WERI-Rb-1 (cell line): ENCODE data around the gene NCOR2.

Source experiments
- DNase-seq: peaks from one replicate; pipeline ENCODE4 v3.0.0-alpha.2; 2020
- H3K27ac ChIP-seq: fragments of 250-450 bp; sonication (Bioruptor Pico); 2 replicates; pipeline ENCODE4 v1.5.1; 2020; ENCODE audit warnings: mild to moderate bottlenecking, moderate library complexity
- H3K27me3 ChIP-seq: fragments of 250-450 bp; sonication (Bioruptor Pico); 2 replicates; pipeline ENCODE4 v1.5.1; 2021; ENCODE audit warnings: mild to moderate bottlenecking, low read depth, moderate library complexity; ENCODE audit not compliant: insufficient read depth, severe bottlenecking
- H3K36me3 ChIP-seq: fragments of 250-450 bp; sonication (Bioruptor Pico); 2 replicates; pipeline ENCODE4 v1.5.1; 2020; ENCODE audit warnings: mild to moderate bottlenecking, moderate library complexity
- H3K4me3 ChIP-seq: 2 replicates; pipeline ENCODE4 v1.5.1; 2011; ENCODE audit warnings: low read depth, mild to moderate bottlenecking, control low read depth, low read length
- H3K9me3 ChIP-seq: fragments of 250-450 bp; sonication (Bioruptor Pico); 2 replicates; pipeline ENCODE4 v1.5.1; 2021; ENCODE audit warnings: mild to moderate bottlenecking, moderate library complexity; ENCODE audit not compliant: severe bottlenecking
- TF ChIP-seq, protein P1 (sequence below): IDR thresholded peaks from 2 replicates; pipeline ENCODE4 v1.5.1; 2011; ENCODE audit warnings: low read depth, mild to moderate bottlenecking, control low read depth, inconsistent platforms, low read length

The NCOR2 gene

DNA sequence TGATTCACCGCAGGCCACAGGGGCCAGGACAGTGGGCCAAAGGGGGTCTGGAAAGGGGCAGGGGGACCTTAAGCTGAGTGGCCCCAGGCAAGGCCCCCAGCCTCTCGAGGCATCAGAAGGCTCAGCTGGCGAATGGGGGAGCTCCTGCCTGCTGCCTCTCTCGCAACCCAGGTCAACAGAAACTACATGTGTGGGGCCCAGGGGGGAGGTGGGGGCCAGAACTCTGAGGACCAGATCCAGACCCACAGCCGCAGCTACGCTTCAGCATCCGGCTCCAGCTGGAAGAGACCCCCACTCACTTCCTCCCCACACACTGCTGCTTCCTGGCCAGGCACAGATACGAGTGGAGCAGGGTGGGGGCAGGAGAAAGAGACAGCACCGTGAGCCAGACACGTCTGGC lies 46.5 kb downstream of the NCOR2 start:
- Histone ChIP-seq H3K9me3 (no peaks in the 10 kb centered on the region), H3K36me3 (peaks cover 33% of the 10 kb centered on the region), H3K27ac (peak overlapping the region; percentile 3), H3K27me3 (no peaks in the 10 kb centered on the region), H3K4me3 (no peak overlapping the region)
- TF ChIP-seq, protein P1, sequence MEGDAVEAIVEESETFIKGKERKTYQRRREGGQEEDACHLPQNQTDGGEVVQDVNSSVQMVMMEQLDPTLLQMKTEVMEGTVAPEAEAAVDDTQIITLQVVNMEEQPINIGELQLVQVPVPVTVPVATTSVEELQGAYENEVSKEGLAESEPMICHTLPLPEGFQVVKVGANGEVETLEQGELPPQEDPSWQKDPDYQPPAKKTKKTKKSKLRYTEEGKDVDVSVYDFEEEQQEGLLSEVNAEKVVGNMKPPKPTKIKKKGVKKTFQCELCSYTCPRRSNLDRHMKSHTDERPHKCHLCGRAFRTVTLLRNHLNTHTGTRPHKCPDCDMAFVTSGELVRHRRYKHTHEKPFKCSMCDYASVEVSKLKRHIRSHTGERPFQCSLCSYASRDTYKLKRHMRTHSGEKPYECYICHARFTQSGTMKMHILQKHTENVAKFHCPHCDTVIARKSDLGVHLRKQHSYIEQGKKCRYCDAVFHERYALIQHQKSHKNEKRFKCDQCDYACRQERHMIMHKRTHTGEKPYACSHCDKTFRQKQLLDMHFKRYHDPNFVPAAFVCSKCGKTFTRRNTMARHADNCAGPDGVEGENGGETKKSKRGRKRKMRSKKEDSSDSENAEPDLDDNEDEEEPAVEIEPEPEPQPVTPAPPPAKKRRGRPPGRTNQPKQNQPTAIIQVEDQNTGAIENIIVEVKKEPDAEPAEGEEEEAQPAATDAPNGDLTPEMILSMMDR = no peak
- no peak for DNase-seq

DNA sequence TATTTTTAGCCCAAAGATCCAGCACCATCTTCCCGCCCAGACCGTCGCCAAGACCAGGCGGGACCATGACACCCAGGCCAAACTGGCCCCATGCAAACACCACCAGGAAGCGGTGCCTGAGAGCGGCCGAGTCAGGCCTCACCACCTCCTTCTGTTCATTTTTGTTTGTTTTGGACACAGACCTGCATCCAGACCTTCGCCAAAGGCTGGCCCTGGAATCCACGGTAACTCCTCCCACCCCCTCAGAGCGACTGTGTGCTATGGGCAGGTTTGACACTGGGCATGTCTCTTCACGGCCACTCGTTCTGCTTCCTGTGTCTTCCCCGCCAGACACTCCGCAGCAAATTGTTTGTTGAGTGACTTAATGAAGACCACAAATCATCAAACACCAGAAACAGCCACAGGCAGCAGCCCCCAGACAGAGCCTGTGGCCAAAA lies 47.1 kb downstream of the NCOR2 start:
- TF ChIP-seq, protein P1 = no peak
- Histone ChIP-seq H3K9me3 (no peaks in the 10 kb centered on the region), H3K27ac (no peak overlapping the region; the same call in none of the 2 replicates), H3K4me3 (no peak overlapping the region), H3K36me3 (peaks cover 35% of the 10 kb centered on the region), H3K27me3 (no peaks in the 10 kb centered on the region)
- no peak for DNase-seq

DNA sequence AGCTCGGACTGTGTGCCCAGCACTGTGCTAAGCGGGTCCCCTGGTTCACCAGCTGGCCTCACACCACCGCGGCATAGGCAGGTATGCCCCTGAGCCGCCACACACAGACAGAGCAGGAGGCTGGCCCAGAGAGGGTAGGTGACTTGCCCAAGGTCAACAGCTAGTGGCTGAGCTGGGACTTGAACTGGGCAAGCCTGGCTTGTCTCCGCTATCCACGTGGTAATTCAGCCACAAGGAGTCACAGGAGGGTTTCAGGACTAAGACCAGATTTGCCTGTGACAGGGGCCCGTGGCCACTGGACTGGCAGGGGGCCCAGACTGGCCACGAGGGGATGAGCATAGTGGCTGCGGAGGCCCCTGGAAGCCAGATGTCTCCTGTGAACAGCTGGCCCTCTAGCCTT lies 47.7 kb downstream of the NCOR2 start:
- Histone ChIP-seq H3K9me3 (no peaks in the 10 kb centered on the region), H3K4me3 (no peak overlapping the region), H3K36me3 (peaks cover 39% of the 10 kb centered on the region), H3K27ac (peak overlapping the region; percentile 95), H3K27me3 (no peaks in the 10 kb centered on the region)
- no peak for DNase-seq
- TF ChIP-seq, protein P1 = no peak

DNA sequence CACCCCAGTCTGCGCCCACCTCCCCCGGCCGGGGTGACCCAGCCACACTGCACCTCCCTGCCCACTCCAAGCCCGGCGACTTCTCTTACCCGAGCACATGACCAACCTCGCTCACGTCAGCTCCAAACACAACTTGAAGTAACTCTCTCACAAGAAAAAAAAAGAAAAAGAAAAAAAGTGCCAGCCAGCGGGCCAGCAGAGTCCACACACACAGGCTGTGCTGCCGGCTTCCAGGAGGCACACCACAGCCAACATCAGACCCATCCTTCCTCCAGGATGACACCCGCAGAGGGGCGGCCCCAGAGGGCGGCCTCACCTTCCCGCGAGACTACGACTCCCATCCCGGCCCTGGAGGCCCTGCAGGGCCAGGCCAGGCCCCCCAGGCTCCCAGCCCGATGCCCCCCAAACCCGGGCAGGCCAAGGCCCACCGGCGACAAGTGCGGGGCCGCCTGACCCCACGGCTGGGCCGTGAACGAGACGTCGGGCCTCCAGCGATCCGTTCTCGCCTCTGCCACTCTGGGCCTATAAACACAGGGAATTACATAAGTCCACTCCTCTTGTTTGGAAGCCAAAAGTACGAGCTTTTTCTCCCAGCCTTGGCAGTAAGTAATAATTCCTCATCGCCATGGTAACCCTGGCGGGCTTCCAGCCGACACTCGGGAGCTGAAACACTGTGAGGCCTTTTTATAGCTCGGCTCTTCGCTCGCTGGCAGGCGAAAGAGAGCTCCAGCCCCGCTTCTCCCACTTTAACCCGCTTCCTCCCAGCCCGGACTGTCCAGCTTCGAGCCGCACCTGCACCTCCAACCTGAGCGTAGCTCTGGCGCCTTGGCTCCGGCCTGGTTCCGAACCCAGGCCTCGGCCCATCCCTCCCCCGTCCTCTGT lies 49.1 kb downstream of the NCOR2 start:
- peak overlapping the region; percentile 95 for H3K27ac ChIP-seq
- H3K4me3 ChIP-seq = peak overlapping the region; percentile 28

More for the DNA sequence above, 49.1 kb downstream of the NCOR2 start:
- Histone ChIP-seq H3K27me3 (no peaks in the 10 kb centered on the region), H3K36me3 (peaks cover 52% of the 10 kb centered on the region), H3K9me3 (no peaks in the 10 kb centered on the region)
- TF ChIP-seq, protein P1 = no peak
- DNase-seq = peak; percentile 79
